Suprapubic skin (tissue), 4 donors: ENCODE data around the gene NOL7.

Experiments
- EP300 ChIP-seq: sonication (generic); formaldehyde crosslinking; IDR thresholded peaks from one replicate; pipeline ENCODE4 v1.6.1; 2017; ENCODE audit warnings: antibody characterized with exemption
- POLR2A ChIP-seq, 2 donors: fragments of 450-650 bp; IDR thresholded peaks; one replicate each; pipeline ENCODE4 v1.6.1; 2017; ENCODE audit warnings: antibody characterized with exemption in 2 of 2, mild to moderate bottlenecking in 2 of 2, moderate library complexity in 2 of 2
- POLR2AphosphoS5 ChIP-seq, 3 donors: sonication (generic); formaldehyde crosslinking; IDR thresholded peaks; one replicate each; pipeline ENCODE4 v1.6.1; 2017; ENCODE audit warnings: antibody characterized with exemption in 3 of 3
- TF ChIP-seq, protein P1 (sequence below), 2 donors: fragments of 200-600 bp in 1 of 2; fragments of 450-650 bp in 1 of 2; sonication (generic) in 1 of 2; IDR thresholded peaks; one replicate each; pipeline ENCODE4 v1.5.1; 2016 to 2019; ENCODE audit warnings: antibody characterized with exemption in 2 of 2, mild to moderate bottlenecking in 1 of 2, moderate library complexity in 1 of 2

DNA sequence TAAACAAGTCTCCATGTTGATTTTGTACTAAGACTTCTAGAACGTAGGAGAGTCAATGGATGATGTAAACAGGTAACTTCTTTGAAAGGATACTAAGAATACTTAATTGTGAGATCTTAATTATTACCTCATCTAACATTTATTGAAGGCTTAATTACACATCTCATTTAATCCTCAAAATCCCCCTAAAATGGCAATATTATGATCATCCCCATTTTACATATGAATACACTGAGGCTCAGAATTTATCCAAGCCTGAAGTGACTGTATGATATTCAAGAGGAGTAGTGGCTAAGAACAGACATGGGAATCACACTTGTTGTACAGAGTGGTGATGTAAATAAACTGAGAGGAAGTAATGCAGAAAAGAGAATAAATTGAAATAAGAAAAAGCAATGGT, 22.9 kb downstream of the NOL7 start:
- TF ChIP-seq POLR2A (IDR thresholded peaks at IDR 0.05) (no peak), POLR2AphosphoS5 (IDR thresholded peaks at IDR 0.05) (no peak), EP300 (no peak)
- TF ChIP-seq, protein P1, sequence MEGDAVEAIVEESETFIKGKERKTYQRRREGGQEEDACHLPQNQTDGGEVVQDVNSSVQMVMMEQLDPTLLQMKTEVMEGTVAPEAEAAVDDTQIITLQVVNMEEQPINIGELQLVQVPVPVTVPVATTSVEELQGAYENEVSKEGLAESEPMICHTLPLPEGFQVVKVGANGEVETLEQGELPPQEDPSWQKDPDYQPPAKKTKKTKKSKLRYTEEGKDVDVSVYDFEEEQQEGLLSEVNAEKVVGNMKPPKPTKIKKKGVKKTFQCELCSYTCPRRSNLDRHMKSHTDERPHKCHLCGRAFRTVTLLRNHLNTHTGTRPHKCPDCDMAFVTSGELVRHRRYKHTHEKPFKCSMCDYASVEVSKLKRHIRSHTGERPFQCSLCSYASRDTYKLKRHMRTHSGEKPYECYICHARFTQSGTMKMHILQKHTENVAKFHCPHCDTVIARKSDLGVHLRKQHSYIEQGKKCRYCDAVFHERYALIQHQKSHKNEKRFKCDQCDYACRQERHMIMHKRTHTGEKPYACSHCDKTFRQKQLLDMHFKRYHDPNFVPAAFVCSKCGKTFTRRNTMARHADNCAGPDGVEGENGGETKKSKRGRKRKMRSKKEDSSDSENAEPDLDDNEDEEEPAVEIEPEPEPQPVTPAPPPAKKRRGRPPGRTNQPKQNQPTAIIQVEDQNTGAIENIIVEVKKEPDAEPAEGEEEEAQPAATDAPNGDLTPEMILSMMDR (IDR thresholded peaks at IDR 0.05): no peak
